Nasal cavity respiratory epithelium epithelial cell of viscerocranial mucosa (primary cell): ENCODE data around the gene GGCT. TPM values are rescaled to one million over a fixed set of nuclear protein-coding genes. Genes with fewer than 3 reads are reported as not detected.

Experiments used
- total RNA-seq: library from RNA; depleted of rRNA; stranded (reverse); fragments of >200 nt; gene quantifications from 2 replicates; pipeline ENCODE4 v1.2.3, GENCODE V29; 2014

Gene GGCT, protein sequence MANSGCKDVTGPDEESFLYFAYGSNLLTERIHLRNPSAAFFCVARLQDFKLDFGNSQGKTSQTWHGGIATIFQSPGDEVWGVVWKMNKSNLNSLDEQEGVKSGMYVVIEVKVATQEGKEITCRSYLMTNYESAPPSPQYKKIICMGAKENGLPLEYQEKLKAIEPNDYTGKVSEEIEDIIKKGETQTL
- 70.3 and 74.5 TPM in 2 replicates for total RNA-seq

DNA sequence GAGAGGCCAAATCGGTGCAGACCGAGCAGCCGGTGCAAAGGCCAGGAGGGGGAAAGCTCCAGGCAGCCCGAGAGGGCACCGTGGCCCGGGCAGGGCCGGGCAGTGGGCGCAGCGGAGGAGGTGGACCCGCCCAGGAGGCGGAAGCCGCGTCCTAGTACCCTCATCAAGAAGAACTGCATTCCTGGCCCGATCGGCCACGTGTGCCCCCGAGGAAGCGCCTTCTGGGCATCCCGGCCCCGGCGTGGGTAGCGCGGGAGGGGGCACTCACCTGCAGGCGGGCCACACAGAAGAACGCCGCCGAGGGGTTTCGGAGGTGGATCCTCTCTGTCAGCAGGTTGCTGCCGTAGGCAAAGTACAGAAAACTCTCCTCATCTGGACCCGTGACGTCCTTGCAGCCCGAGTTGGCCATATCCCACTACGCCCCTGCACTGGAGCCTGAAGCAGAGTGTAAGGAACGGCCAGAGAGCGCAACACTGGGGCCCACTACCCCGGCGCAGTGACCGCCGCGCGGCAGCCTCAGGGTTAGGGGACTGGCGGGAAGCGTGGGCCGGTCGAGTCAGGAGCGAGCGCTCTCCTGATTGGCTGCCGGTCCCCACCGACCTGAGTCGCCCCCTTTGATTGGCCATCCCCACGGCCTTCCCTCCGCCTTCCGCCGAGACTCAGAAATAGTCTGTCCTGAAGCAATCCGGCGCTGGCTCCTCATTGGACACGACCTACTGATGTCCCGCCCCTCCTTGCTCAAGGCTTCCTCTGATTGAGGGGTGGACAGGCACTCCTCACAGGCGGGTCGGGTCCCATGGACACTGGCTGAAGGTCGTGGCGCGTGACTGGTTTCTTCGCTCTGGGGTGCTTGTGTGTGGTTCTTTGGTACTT lies at the start of gene GGCT:
GGCT (minus strand) TSS at position 529 of the 873 bp plus-strand sequence; CDS start at position 409, 120 bp downstream.

DNA sequence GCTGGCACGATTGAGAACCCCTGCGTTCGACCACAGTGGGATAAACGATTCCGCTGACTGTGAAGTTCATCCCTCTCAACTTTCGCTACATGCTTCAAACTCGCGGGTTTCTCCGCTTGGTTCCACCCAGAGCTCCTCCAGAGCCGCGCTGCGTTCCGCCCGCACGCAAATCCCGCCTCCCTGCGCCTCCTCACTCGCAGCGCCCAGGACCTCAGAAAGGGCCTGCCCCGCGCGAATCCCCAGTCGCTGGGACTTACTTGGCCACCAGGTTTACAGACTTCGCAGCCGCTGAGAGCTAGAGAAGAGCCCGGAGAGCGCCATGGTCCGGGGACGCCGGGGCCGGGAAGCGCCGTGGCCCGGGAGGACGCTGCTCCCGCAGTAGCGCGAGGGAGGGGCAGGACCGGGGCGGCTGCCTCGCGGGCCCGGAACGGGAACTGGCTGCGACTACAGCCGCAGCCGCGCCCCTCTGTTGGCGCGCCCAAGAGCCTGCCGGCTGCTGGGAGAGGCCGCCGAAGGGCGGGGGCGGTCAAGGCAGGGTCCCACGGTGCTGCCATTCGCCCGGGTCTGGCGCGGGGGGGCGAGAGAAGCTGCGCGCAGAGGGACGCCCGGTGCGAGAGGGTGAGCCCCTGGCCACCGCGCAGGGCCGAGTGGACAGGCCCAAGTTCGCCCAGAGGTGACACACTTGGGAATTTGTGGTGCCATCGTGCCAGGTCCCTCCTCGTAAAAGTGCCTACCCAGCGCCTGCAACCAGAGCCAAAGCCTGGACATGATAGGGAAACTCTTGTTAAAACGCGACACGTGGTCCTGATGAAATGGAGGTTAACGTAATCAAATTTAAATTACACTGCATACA lies 26.1 kb downstream of the GGCT start, which contains the start of gene NOD1:
NOD1 (minus strand) TSS at position 436 of the 853 bp plus-strand sequence. CDS start 21,863 bp downstream, outside the sequence.

Other genes starting within 250 kb of the GGCT start
- 21.9 and 31.3 TPM in 2 replicates for gene ZNRF2, start 220.2 kb downstream of the GGCT start, total RNA-seq
- gene NOD1, start 26.0 kb downstream of the GGCT start, total RNA-seq = 2.7 and 7.8 TPM in 2 replicates
- 361 and 457 TPM in 2 replicates for gene GARS1, start 90.0 kb upstream of the GGCT start, total RNA-seq
- not detected in 2 replicates for gene CRHR2, start 177.6 kb upstream of the GGCT start, total RNA-seq
- gene INMT, start 247.3 kb upstream of the GGCT start, total RNA-seq = not detected in 2 replicates